HepG2 (cell line): ENCODE data around the gene COL5A1. TPM values are rescaled to one million over a fixed set of nuclear protein-coding genes. Genes with fewer than 3 reads are reported as not detected.
A peak's percentile ranks its signal among the peaks of the same experiment; 100 is the strongest.

Experiments
- ATAC-seq: fragments of 200-7000 bp; cut with Tn5 transposase; 3 replicates; pipeline ENCODE4 v1.9.1; 2020; ENCODE audit warnings: mild to moderate bottlenecking, moderate library complexity
- BruUV-seq: library from RNA; stranded (reverse); fragments of 400-500 nt; replicated peaks from 2 replicates; lab custom pipeline; 2021; lab: Mats Ljungman, UMichigan
- CTCF ChIA-PET: fragments of 300-600 bp; formaldehyde crosslinking; extraction: SDS; loops from one replicate; lab custom pipeline; 2021; ENCODE audit warnings: low total read pairs, inconsistent platforms, low intra/inter-chr PET ratio; lab: Yijun Ruan, JAX
- POLR2A ChIA-PET: fragments of 350-600 bp; sonication (Branson Sonifier 250); formaldehyde crosslinking; loops from one replicate; lab custom pipeline; 2020; ENCODE audit warnings: antibody characterized with exemption, inconsistent platforms; lab: Yijun Ruan, JAX
- DNase-seq: peaks from one replicate; pipeline ENCODE4 v3.0.0-alpha.2; 2015; ENCODE audit warnings: low spot score
- FAIRE-seq: peaks from 3 replicates; lab custom pipeline; 2011; peaks lifted over from hg19 to GRCh38; lab: Jason Lieb, UNC
- H2AFZ ChIP-seq: one replicate; pipeline ENCODE4 v1.6.1; 2011; ENCODE audit warnings: low read length, inconsistent platforms
- H3K27ac ChIP-seq: fragments of 300-600 bp; 3 replicates; pipeline ENCODE4 v1.8.0; 2011; ENCODE audit warnings: mixed run types, mild to moderate bottlenecking, mixed read lengths, low read length, inconsistent platforms; ENCODE audit not compliant: insufficient read depth; ENCODE audit errors: extremely low read length
- H3K27me3 ChIP-seq, 2 experiments: fragments of 200-600 bp in 1 of 2; 2 replicates in 1 of 2; 3 replicates in 1 of 2; pipeline versions ENCODE4 v1.6.0 to v1.8.0; 2011; ENCODE audit warnings: low read length in 2 of 2, mild to moderate bottlenecking in 2 of 2, moderate library complexity in 2 of 2, inconsistent platforms in 1 of 2; ENCODE audit not compliant: insufficient read depth in 2 of 2, control insufficient read depth in 1 of 2
- H3K36me3 ChIP-seq, 2 experiments: fragments of 200-600 bp in 1 of 2; replicated peaks in 1 of 2; 2 replicates in 1 of 2; 3 replicates in 1 of 2; pipeline versions ENCODE4 v1.5.1 to v1.8.0; 2011; ENCODE audit warnings: low read length in 2 of 2, inconsistent platforms in 1 of 2; ENCODE audit not compliant: insufficient read depth in 2 of 2, control insufficient read depth in 1 of 2
- H3K4me1 ChIP-seq: 2 replicates; pipeline ENCODE4 v1.5.1; 2012; ENCODE audit warnings: low read length, inconsistent platforms; ENCODE audit not compliant: insufficient read depth
- H3K4me2 ChIP-seq: 2 replicates; pipeline ENCODE4 v1.6.0; 2011; ENCODE audit warnings: low read depth, low read length, inconsistent platforms
- H3K4me3 ChIP-seq, 3 experiments: fragments of 200-600 bp in 1 of 3; sonication (generic), shearing (Covaris generic) in 1 of 3; replicated peaks in 1 of 3; 2 replicates each; pipeline ENCODE4 v1.5.1; 2011 to 2016; ENCODE audit warnings: low read length in 3 of 3, inconsistent platforms in 2 of 3, low read depth in 2 of 3, mild to moderate bottlenecking in 2 of 3, control low read depth in 1 of 3, mixed read lengths in 1 of 3; ENCODE audit not compliant: insufficient read depth in 1 of 3
- H3K79me2 ChIP-seq: one replicate; pipeline ENCODE4 v1.6.1; 2011; ENCODE audit warnings: low read length, inconsistent platforms; ENCODE audit not compliant: insufficient read depth
- H3K9ac ChIP-seq: 2 replicates; pipeline ENCODE4 v1.6.0; 2011; ENCODE audit warnings: mild to moderate bottlenecking, low read depth, low read length, inconsistent platforms; ENCODE audit not compliant: insufficient read depth
- H3K9me3 ChIP-seq: 2 replicates; pipeline ENCODE4 v1.5.1; 2012; ENCODE audit warnings: mild to moderate bottlenecking, low read length
- H4K20me1 ChIP-seq: 2 replicates; pipeline ENCODE4 v1.6.0; 2011; ENCODE audit warnings: inconsistent platforms, mild to moderate bottlenecking, low read length, moderate library complexity; ENCODE audit not compliant: insufficient read depth
- CBX1 ChIP-seq: IDR thresholded peaks from one replicate; pipeline ENCODE4 v1.6.1; 2016; ENCODE audit warnings: antibody characterized with exemption, low read depth
- HMG20B ChIP-seq: conservative IDR thresholded peaks from 2 replicates; pipeline ENCODE4 v1.6.1; 2016; ENCODE audit warnings: missing genetic modification reagents, missing compliant biosample characterization
- HNRNPK ChIP-seq: fragments of 200-400 bp; formaldehyde crosslinking; IDR thresholded peaks from 2 replicates; pipeline ENCODE4 v1.6.1; 2018; ENCODE audit warnings: low read length, low read depth, moderate library complexity, mild to moderate bottlenecking; ENCODE audit not compliant: poor library complexity, severe bottlenecking
- MTF1 ChIP-seq: sonication (generic); formaldehyde crosslinking; IDR thresholded peaks from 2 replicates; pipeline ENCODE4 v1.5.0; 2020; ENCODE audit warnings: missing genetic modification reagents
- SP140L ChIP-seq: sonication (generic); formaldehyde crosslinking; IDR thresholded peaks from 2 replicates; pipeline ENCODE4 v1.4.0; 2020; ENCODE audit warnings: missing genetic modification reagents, borderline replicate concordance
- ZNF138 ChIP-seq: sonication (generic); formaldehyde crosslinking; IDR thresholded peaks from 2 replicates; pipeline ENCODE4 v1.5.0; 2020; ENCODE audit warnings: mild to moderate bottlenecking, low read depth, missing genetic modification reagents
- ZNF263 ChIP-seq: sonication (generic); formaldehyde crosslinking; IDR thresholded peaks from 2 replicates; pipeline ENCODE4 v1.4.0; 2020; ENCODE audit warnings: missing genetic modification reagents
- WGBS: methylation state at CpG from one replicate; pipeline ENCODE4 v1.1.6; 2017; ENCODE audit warnings: low lambda C conversion rate; 5-methylcytosine and 5-hydroxymethylcytosine counted together
- in situ Hi-C: cut with HindIII; loops from 2 replicates; pipeline ENCODE4 v1.10.0; 2017; ENCODE audit warnings: low pct_unique_long_range_greater_than_20kb; ENCODE audit not compliant: extremely low pct_ligation_motif_present
- intact Hi-C: fragments of 100-400 bp; cut with micrococcal nuclease; formaldehyde crosslinking; loops from one replicate; pipeline ENCODE4 v1.10.0; 2022; ENCODE audit not compliant: unreplicated experiment
- polyA plus RNA-seq, 8 experiments: library from polyadenylated mRNA; depleted of rRNA in 3 of 8; stranded (reverse) in 7 of 8; unstranded in 1 of 8; fragments of >200 nt; fragmentation: Illumina TruSeq in 4 of 8; extraction: Trizol in 4 of 8; gene quantifications; 2 replicates each; pipeline versions ENCODE4 v1.2.1 to v1.2.3, GENCODE V29; 2011 to 2016; ENCODE audit warnings: low read depth in 4 of 8, missing spikeins in 1 of 8, mixed read lengths in 1 of 8; ENCODE audit not compliant: insufficient read depth in 1 of 8
- total RNA-seq, 5 experiments: library from RNA; depleted of rRNA; stranded (reverse); fragments of >200 nt; fragmentation: Illumina TruSeq; extraction: Trizol; gene quantifications; 2 replicates each; pipeline ENCODE4 v1.2.3, GENCODE V29; 2016; ENCODE audit warnings: low read depth in 1 of 5
- TF ChIP-seq, protein P1 (sequence below): IDR thresholded peaks from 2 replicates; pipeline ENCODE4 v1.6.1; 2016

The COL5A1 gene
- total and polyA plus RNA-seq, 2 of the 13 experiments (the other 11 are each of a cell fraction or from before 2014, with no cell fraction given) = not detected

DNA sequence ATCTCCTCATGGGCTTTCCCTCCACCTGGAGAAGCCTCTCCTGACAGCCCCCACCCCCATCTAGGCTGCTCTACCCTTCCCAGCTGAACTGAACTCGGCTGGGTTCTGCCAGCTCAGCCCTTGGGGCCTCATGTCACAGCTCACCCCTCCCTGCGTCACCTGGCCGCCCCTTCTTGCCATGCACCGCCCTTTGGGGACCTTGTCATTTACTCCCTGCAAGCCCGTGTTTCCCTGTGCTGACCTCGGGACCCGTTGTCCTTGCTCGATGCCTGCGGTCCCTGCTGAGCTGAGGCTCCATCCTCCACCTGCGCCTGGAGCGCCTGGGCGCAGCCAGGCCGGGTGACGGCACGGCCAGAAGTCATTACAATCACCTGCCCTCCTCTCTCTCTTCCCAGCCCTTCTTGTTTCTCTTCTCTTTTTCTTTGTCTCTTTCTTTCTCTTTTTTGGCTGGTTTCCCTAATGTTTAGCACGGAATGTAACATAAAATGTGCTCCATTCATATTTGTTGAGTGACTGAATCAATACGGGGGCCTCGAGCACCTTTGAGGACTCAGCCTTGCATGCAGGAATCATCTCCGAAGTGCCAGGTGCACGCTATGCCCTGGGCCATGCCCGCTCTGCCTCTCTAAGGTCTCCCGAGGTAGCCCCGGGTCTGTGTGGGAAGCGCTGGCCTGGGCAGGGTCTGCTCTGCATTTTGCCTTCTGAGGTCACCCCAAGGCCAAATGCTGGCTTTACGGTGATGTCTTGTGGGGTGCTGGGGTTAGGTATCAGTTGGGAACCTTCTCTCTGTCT is 48.1 kb upstream of the COL5A1 start (continued):
- TF ChIP-seq MTF1 = no peak
- no peak for TF ChIP-seq HMG20B
- TF ChIP-seq SP140L = no peak
- TF ChIP-seq, all 625 proteins: peak for 0

DNA sequence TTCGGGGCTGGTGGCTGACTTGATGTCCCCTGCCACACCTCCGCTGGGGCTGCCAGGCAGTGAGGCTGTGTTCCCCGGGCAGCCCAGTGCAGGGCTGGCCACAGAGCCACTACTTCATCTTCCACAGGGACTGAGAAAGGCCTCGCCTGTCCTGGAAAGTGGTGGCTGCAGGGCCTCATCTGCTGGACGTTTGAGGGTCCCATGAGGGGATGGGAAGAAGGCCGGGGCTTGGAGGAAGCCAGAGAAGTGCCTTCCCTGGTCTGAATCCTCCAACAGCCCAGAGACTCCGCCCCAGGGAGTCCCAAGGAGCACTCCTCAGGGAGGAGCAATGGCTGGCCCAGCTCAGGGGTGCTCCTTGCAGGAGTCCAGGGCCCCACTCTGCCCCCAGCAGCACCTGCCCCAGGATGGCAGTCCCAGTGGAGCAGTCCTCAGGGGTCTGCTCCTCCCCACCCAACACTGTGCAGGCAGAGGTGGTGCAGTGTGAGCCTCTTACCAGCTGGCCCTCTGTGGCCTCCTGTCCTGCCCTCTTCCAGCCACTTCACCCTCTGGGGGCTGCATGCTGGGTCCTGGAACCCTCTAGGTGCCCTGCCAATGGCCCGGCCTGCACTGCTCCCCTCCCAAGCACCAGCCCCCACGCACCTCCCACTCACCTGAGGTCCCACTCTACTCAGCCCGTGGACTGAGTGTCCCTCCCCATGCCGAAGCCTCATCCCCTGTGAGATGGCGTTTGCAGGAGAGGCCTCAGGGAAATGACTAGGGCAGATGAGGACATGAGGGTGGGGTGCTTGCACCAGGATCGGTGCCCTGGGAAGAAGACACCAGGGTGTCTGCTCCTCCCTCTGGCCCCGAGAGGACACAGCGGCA is 47.3 kb upstream of the COL5A1 start:
- ChIA-PET CTCF (no interaction called here), POLR2A (no interaction called here)
- Histone ChIP-seq H3K27me3 (peaks cover 5 to 20% of the 10 kb centered on the region in 2 experiments; a peak in 3 of 5 replicates), H2AFZ (no peak overlapping the region), H3K4me3 (no peak overlapping the region), H3K4me2 (no peak overlapping the region), H3K79me2 (no peaks in the 10 kb centered on the region), H3K9me3 (no peaks in the 10 kb centered on the region), H3K36me3 (no peaks in the 10 kb centered on the region), H3K9ac (no peak overlapping the region), H3K4me1 (peaks cover 35% of the 10 kb centered on the region), H4K20me1 (no peaks in the 10 kb centered on the region), H3K27ac (no peak overlapping the region)
- in situ Hi-C loops = no loop called here
- TF ChIP-seq, protein P1, sequence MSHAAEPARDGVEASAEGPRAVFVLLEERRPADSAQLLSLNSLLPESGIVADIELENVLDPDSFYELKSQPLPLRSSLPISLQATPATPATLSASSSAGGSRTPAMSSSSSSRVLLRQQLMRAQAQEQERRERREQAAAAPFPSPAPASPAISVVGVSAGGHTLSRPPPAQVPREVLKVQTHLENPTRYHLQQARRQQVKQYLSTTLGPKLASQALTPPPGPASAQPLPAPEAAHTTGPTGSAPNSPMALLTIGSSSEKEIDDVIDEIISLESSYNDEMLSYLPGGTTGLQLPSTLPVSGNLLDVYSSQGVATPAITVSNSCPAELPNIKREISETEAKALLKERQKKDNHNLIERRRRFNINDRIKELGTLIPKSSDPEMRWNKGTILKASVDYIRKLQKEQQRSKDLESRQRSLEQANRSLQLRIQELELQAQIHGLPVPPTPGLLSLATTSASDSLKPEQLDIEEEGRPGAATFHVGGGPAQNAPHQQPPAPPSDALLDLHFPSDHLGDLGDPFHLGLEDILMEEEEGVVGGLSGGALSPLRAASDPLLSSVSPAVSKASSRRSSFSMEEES (CRISPR knock-in tag) = no peak
- no peak for TF ChIP-seq HNRNPK
- no peak for TF ChIP-seq ZNF138 (CRISPR knock-in tag)
- peak; percentile 40; the same call in 1 of the 2 replicates for TF ChIP-seq ZNF263 (CRISPR knock-in tag)
- no peak for TF ChIP-seq CBX1
- ATAC-seq (no peak), FAIRE-seq (no peak), DNase-seq (no peak)
- no TSS peak for BruUV-seq
- 61% methylated on average over 6 of the region's 15 CpGs for WGBS
- intact Hi-C loops = no loop called here
